Liver (tissue), 9 donors: ENCODE results near the gene PRAME. TPM values are rescaled to one million over a fixed set of nuclear protein-coding genes. Genes with fewer than 3 reads are reported as not detected.

ENCODE experiments used
- DNase-seq: peaks from one replicate; pipeline ENCODE4 v3.0.0-alpha.2; 2017; ENCODE audit warnings: low spot score
- H3K27ac ChIP-seq, 2 donors: one replicate each; pipeline ENCODE4 v1.7.0; 2013; ENCODE audit warnings: inconsistent platforms in 2 of 2, low read length in 2 of 2, control low read depth in 1 of 2, low read depth in 1 of 2, mild to moderate bottlenecking in 1 of 2
- H3K27me3 ChIP-seq, 4 donors: one replicate each; pipeline versions ENCODE4 v1.6.1 to v1.7.0; 2013; ENCODE audit warnings: low read length in 3 of 4, inconsistent platforms in 1 of 4, mild to moderate bottlenecking in 1 of 4, moderate library complexity in 1 of 4; ENCODE audit not compliant: control insufficient read depth in 4 of 4, insufficient read depth in 4 of 4
- H3K36me3 ChIP-seq, 4 donors: one replicate each; pipeline versions ENCODE4 v1.6.1 to v1.7.0; 2013; ENCODE audit warnings: low read length in 3 of 4, mild to moderate bottlenecking in 3 of 4, low read depth in 1 of 4, moderate library complexity in 1 of 4; ENCODE audit not compliant: control insufficient read depth in 4 of 4, insufficient read depth in 3 of 4
- H3K4me1 ChIP-seq, 4 donors: one replicate each; pipeline versions ENCODE4 v1.6.1 to v1.7.0; 2013; ENCODE audit warnings: low read length in 3 of 4, mild to moderate bottlenecking in 3 of 4, moderate library complexity in 1 of 4; ENCODE audit not compliant: control insufficient read depth in 4 of 4, insufficient read depth in 4 of 4
- H3K4me3 ChIP-seq, 3 donors: one replicate each; pipeline versions ENCODE4 v1.6.1 to v1.7.0; 2013; ENCODE audit warnings: low read length in 3 of 3, control low read depth in 1 of 3, low read depth in 1 of 3, mild to moderate bottlenecking in 1 of 3
- H3K9ac ChIP-seq, 2 donors: one replicate each; pipeline ENCODE4 v1.7.0; 2013; ENCODE audit warnings: low read length in 2 of 2, mild to moderate bottlenecking in 2 of 2, moderate library complexity in 2 of 2, control low read depth in 1 of 2, low read depth in 1 of 2
- H3K9me3 ChIP-seq, 4 donors: one replicate each; pipeline versions ENCODE4 v1.6.1 to v1.7.0; 2013; ENCODE audit warnings: low read length in 3 of 4; ENCODE audit not compliant: control insufficient read depth in 4 of 4
- EGR1 ChIP-seq, 2 donors: IDR thresholded peaks; 2 replicates each; pipeline ENCODE4 v1.6.1; 2016 to 2018; ENCODE audit warnings: antibody characterized with exemption in 2 of 2, low read depth in 2 of 2
- FOXA1 ChIP-seq: IDR thresholded peaks from 2 replicates; pipeline ENCODE4 v1.6.1; 2016; ENCODE audit warnings: antibody characterized with exemption
- FOXA2 ChIP-seq: IDR thresholded peaks from 2 replicates; pipeline ENCODE4 v1.6.1; 2016; ENCODE audit warnings: antibody characterized with exemption
- GABPA ChIP-seq, 2 donors: IDR thresholded peaks in 1 of 2; conservative IDR thresholded peaks in 1 of 2; 2 replicates each; pipeline ENCODE4 v1.6.1; 2016; ENCODE audit warnings: antibody characterized with exemption in 2 of 2, mild to moderate bottlenecking in 1 of 2, moderate library complexity in 1 of 2
- HNF4A ChIP-seq, 2 donors: conservative IDR thresholded peaks; 2 replicates each; pipeline ENCODE4 v1.6.1; 2016; ENCODE audit warnings: antibody characterized with exemption in 2 of 2, mild to moderate bottlenecking in 2 of 2
- HNF4G ChIP-seq: IDR thresholded peaks from 2 replicates; pipeline ENCODE4 v1.6.1; 2016; ENCODE audit warnings: antibody characterized with exemption
- JUND ChIP-seq, 2 donors: IDR thresholded peaks; 2 replicates each; pipeline ENCODE4 v1.6.1; 2016; ENCODE audit warnings: antibody characterized with exemption in 2 of 2
- NR2F2 ChIP-seq: IDR thresholded peaks from 2 replicates; pipeline ENCODE4 v1.6.1; 2016; ENCODE audit warnings: antibody characterized with exemption
- RXRA ChIP-seq, 2 donors: IDR thresholded peaks; 2 replicates each; pipeline ENCODE4 v1.6.1; 2017 to 2018; ENCODE audit warnings: antibody characterized with exemption in 2 of 2, mild to moderate bottlenecking in 1 of 2
- SP1 ChIP-seq: IDR thresholded peaks from 2 replicates; pipeline ENCODE4 v1.6.1; 2018; ENCODE audit warnings: antibody characterized with exemption, mild to moderate bottlenecking
- TAF1 ChIP-seq: conservative IDR thresholded peaks from 2 replicates; pipeline ENCODE4 v1.6.1; 2016; ENCODE audit warnings: antibody characterized with exemption, mild to moderate bottlenecking
- YY1 ChIP-seq: IDR thresholded peaks from 2 replicates; pipeline ENCODE4 v1.6.1; 2016; ENCODE audit warnings: antibody characterized with exemption, mild to moderate bottlenecking
- WGBS: extraction: QIAGEN DNeasy Blood & Tissue Kit; methylation state at CpG from one replicate; pipeline ENCODE4 v1.1.7; 2013; 5-methylcytosine and 5-hydroxymethylcytosine counted together
- polyA plus RNA-seq, 2 donors: library from polyadenylated mRNA; stranded (reverse) in 1 of 2; unstranded in 1 of 2; fragments of 200-250 nt in 1 of 2; fragments of >200 nt in 1 of 2; fragmentation: Nextera tagmentation in 1 of 2; extraction: Ambion mirVana in 1 of 2; gene quantifications; one replicate each; pipeline versions ENCODE4 v1.2.1 to v1.2.3, GENCODE V29; 2013 to 2015
- total RNA-seq, 2 donors: library from RNA; depleted of rRNA; stranded (reverse); fragments of >200 nt; gene quantifications; one replicate each; pipeline ENCODE4 v1.2.3, GENCODE V29; 2014
- TF ChIP-seq, protein P1 (sequence below): IDR thresholded peaks from 2 replicates; pipeline ENCODE4 v1.6.1; 2016; ENCODE audit warnings: antibody characterized with exemption, mild to moderate bottlenecking
- TF ChIP-seq, protein P2 (sequence below): IDR thresholded peaks from 2 replicates; pipeline ENCODE4 v1.6.1; 2016; ENCODE audit warnings: antibody characterized with exemption
- TF ChIP-seq, protein P3 (sequence below): IDR thresholded peaks from 2 replicates; pipeline ENCODE4 v1.6.1; 2016; ENCODE audit warnings: antibody characterized with exemption
- TF ChIP-seq, protein P4 (sequence below): fragments of 150-350 bp; IDR thresholded peaks from 2 replicates; pipeline ENCODE4 v1.5.1; 2017; ENCODE audit warnings: improper control_type of control experiment, low read depth, low read length; ENCODE audit not compliant: missing input control
- TF ChIP-seq, protein P5 (sequence below): IDR thresholded peaks from 2 replicates; pipeline ENCODE4 v1.6.1; 2016; ENCODE audit warnings: antibody characterized with exemption
- donor health status: healthy.
- donor health status: healthy.
- donor health status: healthy.
- donor health status: healthy.
- donor health status: healthy.

PRAME gene
- total and polyA plus RNA-seq, 4 donors = not detected

DNA sequence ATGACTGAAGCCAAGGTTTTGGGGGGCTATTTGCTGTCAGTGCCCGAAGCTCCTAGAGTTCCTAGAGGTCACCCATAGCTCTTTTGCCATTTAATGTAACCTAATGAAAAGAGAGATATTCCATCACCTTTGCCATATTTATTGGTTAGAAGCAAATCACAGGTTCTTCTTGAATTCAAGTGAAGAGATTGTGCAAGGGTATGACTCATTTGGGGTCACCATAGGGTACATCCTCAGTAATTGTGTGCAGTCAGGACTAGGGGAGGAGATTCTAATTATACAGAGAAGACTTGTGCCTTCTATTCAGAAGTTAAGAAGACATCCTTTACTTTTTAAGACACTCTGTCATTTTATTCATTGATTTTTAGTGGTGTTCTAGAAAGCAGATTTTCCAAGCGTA is 6.9 kb upstream of the PRAME start:
- Histone ChIP-seq H3K4me1 (no peaks in the 10 kb centered on the region), H3K27ac (no peak overlapping the region), H3K9ac (no peak overlapping the region), H3K27me3 (no peaks in the 10 kb centered on the region), H3K36me3 (no peaks in the 10 kb centered on the region), H3K9me3 (no peaks in the 10 kb centered on the region), H3K4me3 (no peak overlapping the region)
- TF ChIP-seq TAF1 = no peak
- TF ChIP-seq, protein P1, sequence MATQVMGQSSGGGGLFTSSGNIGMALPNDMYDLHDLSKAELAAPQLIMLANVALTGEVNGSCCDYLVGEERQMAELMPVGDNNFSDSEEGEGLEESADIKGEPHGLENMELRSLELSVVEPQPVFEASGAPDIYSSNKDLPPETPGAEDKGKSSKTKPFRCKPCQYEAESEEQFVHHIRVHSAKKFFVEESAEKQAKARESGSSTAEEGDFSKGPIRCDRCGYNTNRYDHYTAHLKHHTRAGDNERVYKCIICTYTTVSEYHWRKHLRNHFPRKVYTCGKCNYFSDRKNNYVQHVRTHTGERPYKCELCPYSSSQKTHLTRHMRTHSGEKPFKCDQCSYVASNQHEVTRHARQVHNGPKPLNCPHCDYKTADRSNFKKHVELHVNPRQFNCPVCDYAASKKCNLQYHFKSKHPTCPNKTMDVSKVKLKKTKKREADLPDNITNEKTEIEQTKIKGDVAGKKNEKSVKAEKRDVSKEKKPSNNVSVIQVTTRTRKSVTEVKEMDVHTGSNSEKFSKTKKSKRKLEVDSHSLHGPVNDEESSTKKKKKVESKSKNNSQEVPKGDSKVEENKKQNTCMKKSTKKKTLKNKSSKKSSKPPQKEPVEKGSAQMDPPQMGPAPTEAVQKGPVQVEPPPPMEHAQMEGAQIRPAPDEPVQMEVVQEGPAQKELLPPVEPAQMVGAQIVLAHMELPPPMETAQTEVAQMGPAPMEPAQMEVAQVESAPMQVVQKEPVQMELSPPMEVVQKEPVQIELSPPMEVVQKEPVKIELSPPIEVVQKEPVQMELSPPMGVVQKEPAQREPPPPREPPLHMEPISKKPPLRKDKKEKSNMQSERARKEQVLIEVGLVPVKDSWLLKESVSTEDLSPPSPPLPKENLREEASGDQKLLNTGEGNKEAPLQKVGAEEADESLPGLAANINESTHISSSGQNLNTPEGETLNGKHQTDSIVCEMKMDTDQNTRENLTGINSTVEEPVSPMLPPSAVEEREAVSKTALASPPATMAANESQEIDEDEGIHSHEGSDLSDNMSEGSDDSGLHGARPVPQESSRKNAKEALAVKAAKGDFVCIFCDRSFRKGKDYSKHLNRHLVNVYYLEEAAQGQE = no peak
- TF ChIP-seq HNF4G = no peak
- TF ChIP-seq, protein P2, sequence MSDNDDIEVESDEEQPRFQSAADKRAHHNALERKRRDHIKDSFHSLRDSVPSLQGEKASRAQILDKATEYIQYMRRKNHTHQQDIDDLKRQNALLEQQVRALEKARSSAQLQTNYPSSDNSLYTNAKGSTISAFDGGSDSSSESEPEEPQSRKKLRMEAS = no peak
- no peak for TF ChIP-seq FOXA1
- no peak for TF ChIP-seq NR2F2
- no peak for TF ChIP-seq RXRA (IDR thresholded peaks at IDR 0.05)
- TF ChIP-seq EGR1 (IDR thresholded peaks at IDR 0.05; ENCODE audit: low read depth in 2 of 2) = no peak
- no peak for TF ChIP-seq SP1
- TF ChIP-seq, protein P3, sequence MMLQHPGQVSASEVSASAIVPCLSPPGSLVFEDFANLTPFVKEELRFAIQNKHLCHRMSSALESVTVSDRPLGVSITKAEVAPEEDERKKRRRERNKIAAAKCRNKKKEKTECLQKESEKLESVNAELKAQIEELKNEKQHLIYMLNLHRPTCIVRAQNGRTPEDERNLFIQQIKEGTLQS = no peak
- TF ChIP-seq, protein P4, sequence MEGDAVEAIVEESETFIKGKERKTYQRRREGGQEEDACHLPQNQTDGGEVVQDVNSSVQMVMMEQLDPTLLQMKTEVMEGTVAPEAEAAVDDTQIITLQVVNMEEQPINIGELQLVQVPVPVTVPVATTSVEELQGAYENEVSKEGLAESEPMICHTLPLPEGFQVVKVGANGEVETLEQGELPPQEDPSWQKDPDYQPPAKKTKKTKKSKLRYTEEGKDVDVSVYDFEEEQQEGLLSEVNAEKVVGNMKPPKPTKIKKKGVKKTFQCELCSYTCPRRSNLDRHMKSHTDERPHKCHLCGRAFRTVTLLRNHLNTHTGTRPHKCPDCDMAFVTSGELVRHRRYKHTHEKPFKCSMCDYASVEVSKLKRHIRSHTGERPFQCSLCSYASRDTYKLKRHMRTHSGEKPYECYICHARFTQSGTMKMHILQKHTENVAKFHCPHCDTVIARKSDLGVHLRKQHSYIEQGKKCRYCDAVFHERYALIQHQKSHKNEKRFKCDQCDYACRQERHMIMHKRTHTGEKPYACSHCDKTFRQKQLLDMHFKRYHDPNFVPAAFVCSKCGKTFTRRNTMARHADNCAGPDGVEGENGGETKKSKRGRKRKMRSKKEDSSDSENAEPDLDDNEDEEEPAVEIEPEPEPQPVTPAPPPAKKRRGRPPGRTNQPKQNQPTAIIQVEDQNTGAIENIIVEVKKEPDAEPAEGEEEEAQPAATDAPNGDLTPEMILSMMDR = no peak
- TF ChIP-seq, protein P5, sequence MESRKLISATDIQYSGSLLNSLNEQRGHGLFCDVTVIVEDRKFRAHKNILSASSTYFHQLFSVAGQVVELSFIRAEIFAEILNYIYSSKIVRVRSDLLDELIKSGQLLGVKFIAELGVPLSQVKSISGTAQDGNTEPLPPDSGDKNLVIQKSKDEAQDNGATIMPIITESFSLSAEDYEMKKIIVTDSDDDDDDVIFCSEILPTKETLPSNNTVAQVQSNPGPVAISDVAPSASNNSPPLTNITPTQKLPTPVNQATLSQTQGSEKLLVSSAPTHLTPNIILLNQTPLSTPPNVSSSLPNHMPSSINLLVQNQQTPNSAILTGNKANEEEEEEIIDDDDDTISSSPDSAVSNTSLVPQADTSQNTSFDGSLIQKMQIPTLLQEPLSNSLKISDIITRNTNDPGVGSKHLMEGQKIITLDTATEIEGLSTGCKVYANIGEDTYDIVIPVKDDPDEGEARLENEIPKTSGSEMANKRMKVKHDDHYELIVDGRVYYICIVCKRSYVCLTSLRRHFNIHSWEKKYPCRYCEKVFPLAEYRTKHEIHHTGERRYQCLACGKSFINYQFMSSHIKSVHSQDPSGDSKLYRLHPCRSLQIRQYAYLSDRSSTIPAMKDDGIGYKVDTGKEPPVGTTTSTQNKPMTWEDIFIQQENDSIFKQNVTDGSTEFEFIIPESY = no peak
- no peak for TF ChIP-seq FOXA2
- no peak for DNase-seq
- 93% methylated on average over 2 of the region's 2 CpGs for WGBS

DNA sequence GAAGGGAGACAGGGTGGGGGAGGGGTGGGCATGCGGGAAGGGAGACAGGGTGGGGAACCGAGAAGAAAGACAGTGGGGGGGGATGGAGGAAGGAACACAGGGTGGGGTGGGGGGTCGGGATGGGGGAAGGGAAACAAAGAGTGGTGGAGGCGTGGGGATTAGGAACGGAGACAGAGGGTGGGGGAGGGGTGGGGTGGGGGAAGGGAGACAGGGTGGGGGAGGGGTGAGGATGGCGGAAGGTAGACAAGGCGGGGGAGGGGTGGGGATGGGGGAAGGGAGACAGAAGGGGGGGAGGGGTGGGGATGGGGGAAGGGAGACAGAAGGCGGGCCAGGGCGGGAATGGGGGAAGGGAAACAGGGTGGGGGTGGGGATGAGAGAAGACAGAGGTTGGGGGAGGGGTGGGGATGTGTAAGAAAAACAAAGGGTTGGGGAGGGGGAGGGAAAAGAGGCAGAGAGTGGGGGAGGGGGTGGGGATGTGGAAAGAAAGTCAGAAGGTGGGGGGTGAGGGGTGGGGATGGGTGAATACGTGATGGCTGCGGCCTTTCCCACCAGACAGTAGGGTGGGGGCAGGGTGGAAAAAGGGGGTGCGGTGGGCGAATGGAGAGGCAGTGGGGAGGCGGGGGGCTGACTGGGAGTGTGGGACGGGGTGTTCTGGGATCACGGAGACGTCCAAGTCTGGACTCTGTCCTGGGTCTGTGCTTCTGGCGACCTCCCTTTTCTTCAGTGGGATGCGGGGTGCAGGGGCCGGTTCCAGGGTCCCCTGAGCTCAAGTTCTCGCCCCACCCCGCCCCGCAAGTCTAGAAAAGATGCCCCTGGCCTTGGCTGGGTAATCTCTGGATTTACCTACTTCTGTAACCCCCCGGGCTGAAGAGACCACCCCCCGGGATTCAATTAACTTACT is 744 bp downstream of the PRAME start:
- Histone ChIP-seq H3K27me3 (no peaks in the 10 kb centered on the region), H3K4me1 (no peaks in the 10 kb centered on the region), H3K4me3 (no peak overlapping the region), H3K9me3 (no peaks in the 10 kb centered on the region), H3K36me3 (no peaks in the 10 kb centered on the region), H3K27ac (no peak overlapping the region), H3K9ac (no peak overlapping the region)
- whole genome bisulfite sequencing = 88% methylated on average over 25 of the region's 25 CpGs
- no peak for DNase-seq
- TF ChIP-seq GABPA (IDR thresholded peaks at IDR 0.05 in 1 of 2, conservative IDR thresholded peaks at IDR 0.05 in 1 of 2) (no peak), RXRA (IDR thresholded peaks at IDR 0.05) (no peak), HNF4A (conservative IDR thresholded peaks at IDR 0.05) (no peak), YY1 (no peak), TAF1 (no peak), EGR1 (IDR thresholded peaks at IDR 0.05; ENCODE audit: low read depth in 2 of 2) (no peak), JUND (IDR thresholded peaks at IDR 0.05) (no peak), SP1 (no peak), FOXA1 (no peak)
- TF ChIP-seq, protein P4 = no peak
